Measurements from ENCODE around the gene HSD17B8.
"Not testable (repeated sequence)": the region's sequence is repeated elsewhere in the genome, so short reads cannot be mapped to it uniquely, and the experiment has no call there.

Gene HSD17B8

DNA sequence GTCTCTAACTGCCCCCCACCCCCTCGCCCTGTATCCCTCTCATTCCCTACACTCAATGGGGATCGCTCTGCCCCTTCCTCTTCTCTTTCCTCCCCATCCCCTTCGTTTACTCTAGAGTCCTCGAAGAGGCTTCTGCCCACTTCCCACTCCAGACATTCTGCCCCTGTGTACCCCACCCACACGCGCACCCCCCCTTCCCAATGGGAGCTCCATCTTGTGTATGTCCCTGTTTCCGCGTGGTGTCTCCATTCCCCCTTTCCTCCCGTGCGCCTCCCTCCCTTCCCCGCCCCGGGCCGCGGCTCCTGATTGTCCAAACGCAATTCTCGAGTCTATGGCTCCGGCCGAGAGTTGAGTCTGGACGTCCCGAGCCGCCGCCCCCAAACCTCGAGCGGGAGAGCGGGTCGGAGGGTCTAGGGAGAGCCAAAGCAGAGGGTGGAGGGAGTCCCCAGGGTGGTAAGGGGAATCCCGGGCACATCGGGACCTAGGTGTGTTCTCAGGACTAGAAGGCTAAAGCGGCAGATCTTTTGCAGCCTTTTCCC, 3.2 kb downstream of the HSD17B8 start:
- DNase-seq, result no peak

GRCh38 chr6:33208091-33208967, 3.9 kb downstream of the HSD17B8 start, which contains the start of gene RING1:
RING1 (plus strand) TSS chr6:33208500; CDS start chr6:33208823, 323 bp downstream.
- peak; percentile 84 for DNase-seq

GRCh38 chr6:33209856-33210255, 5.4 kb downstream of the HSD17B8 start:
- no peak for DNase-seq

- DNase-seq, result no peak
Measured at GRCh38 chr6:33211136-33211535, 6.7 kb downstream of the HSD17B8 start.

DNA sequence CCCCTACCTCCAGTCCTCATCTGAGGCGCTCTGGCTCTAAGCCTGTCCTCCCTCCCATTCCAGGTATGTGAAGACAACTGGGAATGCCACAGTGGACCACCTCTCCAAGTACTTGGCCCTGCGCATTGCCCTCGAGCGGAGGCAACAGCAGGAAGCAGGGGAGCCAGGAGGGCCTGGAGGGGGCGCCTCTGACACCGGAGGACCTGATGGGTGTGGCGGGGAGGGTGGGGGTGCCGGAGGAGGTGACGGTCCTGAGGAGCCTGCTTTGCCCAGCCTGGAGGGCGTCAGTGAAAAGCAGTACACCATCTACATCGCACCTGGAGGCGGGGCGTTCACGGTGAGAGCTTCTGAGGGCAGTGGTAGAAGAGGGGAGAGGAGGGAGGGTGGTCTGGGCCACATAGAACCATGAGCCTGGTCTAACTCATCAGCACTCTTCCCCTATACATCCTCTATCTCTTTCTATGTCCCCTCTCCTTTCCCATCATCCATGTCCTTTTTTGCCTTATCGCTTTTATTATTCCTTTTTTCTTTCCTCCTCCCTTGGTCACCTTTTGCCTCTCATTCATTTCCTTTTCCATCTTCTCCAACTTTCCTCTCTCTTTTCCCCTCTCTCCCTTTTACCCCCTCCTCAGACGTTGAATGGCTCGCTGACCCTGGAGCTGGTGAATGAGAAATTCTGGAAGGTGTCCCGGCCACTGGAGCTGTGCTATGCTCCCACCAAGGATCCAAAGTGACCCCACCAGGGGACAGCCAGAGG, 7.4 kb downstream of the HSD17B8 start:
- DNase-seq, result no peak

GRCh38 chr6:33212857-33213165, 8.4 kb downstream of the HSD17B8 start:
- DNase-seq, result no peak

GRCh38 chr6:33213166-33213988, 8.9 kb downstream of the HSD17B8 start:
- no peak for DNase-seq

- DNase-seq, result no peak
Measured at GRCh38 chr6:33213989-33214335, 9.5 kb downstream of the HSD17B8 start.

- DNase-seq, result no peak
Measured at GRCh38 chr6:33215271-33216116, 11.0 kb downstream of the HSD17B8 start.

- DNase-seq, result no peak
Measured at GRCh38 chr6:33216117-33216649, 11.7 kb downstream of the HSD17B8 start.

GRCh38 chr6:33217246-33217645, 12.8 kb downstream of the HSD17B8 start:
- no peak for DNase-seq

DNA sequence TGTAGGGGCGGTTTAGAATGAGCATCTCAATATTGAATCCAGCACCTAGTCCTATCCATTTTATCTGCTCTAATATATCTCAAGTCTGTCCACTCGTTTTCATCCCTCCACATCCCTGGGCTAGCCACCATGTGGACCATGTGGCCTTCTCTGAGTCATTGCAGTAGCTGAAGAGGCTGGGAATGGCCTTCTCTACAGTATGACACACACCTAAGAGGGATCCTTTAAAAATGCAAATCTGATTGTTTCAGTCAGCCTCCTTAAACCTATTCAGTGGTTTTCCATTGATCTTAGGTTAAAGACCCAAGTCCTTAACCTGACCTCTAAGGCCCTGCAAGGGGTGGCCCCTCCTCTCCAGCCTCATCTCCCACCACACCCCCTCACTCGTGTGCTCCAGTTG, 13.2 kb downstream of the HSD17B8 start:
- no peak for DNase-seq

DNA sequence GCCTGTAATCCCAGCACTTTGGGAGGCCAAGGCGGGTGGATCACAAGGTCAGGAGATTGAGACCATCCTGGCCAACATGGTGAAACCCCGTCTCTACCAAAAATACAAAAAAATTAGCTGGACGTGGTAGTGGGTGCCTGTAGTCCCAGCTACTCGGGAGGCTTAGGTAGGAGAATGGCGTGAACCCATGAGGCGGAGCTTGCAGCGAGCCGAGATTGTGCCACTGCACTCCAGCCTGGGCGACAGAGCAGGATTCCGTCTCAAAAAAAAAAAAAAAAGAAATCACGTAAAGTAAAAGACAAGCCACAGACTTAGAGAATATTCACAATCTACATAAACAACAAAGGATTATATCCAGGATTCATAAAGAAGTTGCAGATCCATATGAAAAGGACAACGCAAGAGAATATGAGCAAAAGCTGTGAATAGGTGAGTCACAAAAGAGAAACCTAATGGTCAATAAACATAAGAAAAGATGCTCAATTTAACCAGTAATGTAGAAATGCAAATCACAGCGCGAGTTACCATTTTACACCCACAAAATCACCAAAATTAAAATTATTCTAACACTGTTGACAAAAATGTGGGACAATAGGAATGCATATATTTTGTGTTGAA, 22.2 kb downstream of the HSD17B8 start:
- DNase-seq, result not testable (repeated sequence)

DNA sequence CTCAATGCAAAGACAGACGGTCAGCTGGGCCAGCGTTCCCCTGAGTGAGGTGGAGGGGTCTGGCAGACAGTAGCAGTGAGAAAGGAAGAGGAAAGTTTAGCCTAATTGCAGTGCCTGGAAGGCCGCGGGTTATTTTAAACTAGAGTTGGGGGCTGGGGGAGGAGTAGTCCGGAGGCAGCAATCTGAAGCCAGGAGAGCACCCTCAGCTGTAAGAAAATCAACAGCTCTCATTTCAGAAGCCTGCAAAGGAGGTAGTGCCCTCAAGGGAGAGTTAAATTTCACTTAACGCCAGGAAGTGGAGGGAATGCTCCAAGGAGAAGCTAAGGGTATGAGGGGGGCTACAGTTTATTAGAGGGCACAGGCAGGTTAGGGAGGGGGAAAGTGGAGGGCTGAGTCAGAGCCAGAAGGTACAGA, 30.8 kb downstream of the HSD17B8 start:
- DNase-seq, result no peak

DNA sequence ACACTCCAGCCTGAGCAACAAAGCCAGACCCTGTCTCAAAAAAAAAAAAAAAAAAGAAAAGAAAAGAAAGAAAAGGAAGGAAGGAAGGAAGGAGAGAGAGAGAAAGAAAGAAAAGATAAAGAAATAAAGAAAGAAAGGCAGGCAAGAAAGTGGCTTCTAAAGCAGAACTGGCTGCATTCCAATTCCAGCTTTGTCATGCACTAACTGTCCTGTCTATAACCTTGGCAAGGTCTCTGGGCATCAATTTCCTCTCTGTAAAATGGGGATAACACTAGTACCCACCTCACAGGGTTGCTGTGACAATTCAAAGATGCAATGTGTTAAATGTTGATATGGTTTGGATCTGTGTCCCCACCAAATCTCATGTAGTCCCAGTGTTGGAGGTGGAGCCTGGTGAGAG, 31.9 kb downstream of the HSD17B8 start:
- no peak for DNase-seq

- DNase-seq, result no peak
Measured at GRCh38 chr6:33236852-33237251, 32.4 kb downstream of the HSD17B8 start.

DNA sequence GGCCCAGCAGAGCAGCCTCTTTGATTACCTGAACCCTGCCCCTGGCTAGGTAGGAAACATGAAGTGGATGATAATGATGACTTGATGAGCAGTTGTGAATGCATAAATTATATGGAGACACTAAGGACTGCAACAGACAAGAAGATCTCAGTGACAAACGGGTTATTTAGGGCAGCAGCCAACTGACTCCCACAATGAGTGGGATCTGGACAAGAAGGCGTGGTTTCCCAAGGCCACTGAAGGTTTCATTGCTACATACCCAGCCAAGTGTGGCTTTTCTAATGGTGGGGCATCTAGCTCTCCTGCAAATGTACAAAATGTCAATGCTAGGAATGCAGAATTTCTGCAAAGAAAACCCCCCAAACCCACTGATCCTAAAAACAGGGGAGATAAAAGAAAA, 33.3 kb downstream of the HSD17B8 start:
- DNase-seq, result no peak

- no peak for DNase-seq
Measured at GRCh38 chr6:33241968-33242367, 37.5 kb downstream of the HSD17B8 start.

DNA sequence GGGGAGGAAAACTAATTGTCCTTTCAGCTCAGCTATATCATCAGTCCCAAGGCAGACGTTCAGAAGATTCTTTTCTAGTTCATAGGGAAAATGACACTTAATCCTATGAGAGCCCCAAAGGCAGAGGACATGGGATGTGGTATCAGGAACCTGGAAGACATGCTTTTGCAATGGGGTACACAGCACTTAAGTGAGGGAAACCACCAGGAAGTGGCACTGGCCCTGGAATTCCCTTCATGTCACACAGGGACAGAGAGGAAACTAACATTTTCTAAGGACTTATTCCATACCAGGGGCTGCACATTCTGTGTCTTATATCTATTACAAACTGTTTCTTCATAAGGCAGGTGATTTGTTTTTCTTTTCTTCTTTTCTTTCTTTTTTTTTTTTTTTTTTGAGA, 39.0 kb downstream of the HSD17B8 start:
- DNase-seq, result no peak

GRCh38 chr6:33247977-33248642, 43.7 kb downstream of the HSD17B8 start:
- DNase-seq, result peak; percentile 91

DNA sequence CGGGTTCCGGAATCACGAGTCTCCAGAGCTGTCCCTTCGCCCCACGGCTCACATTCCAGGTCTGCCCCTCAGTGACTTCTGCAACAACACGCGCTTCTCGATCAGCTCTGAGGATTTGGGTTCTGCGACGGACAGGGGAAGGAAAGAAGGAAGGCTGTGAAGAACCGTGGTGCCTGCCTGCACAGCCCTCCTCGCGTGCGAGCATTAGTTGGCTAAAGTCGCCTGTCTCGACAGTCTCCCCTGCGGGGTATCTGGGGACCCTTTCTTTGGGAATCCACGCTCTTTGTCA, 44.1 kb downstream of the HSD17B8 start:
- DNase-seq, result no peak
